SK-N-MC (cell line): ENCODE results near the gene MBNL2.

Source experiments
- DNase-seq: peaks from one replicate; pipeline ENCODE4 v3.0.0-alpha.2; 2011; ENCODE audit warnings: low read depth, low spot score
- H3K27ac ChIP-seq: fragments of 200-600 bp; sonication (generic); 2 replicates; pipeline ENCODE4 v1.5.1; 2016; ENCODE audit warnings: mixed run types
- H3K36me3 ChIP-seq: fragments of 200-600 bp; sonication (generic); 2 replicates; pipeline ENCODE4 v1.6.1; 2017; ENCODE audit warnings: antibody characterized with exemption, low read length, mixed read lengths; ENCODE audit not compliant: insufficient read depth
- H3K4me3 ChIP-seq: fragments of 200-600 bp; sonication (generic); 2 replicates; pipeline ENCODE4 v1.5.1; 2016
- H3K9ac ChIP-seq: fragments of 200-600 bp; sonication (generic); 2 replicates; pipeline ENCODE4 v1.8.0; 2017; ENCODE audit warnings: mixed run types, mixed read lengths; ENCODE audit not compliant: insufficient read length
- H3K9me3 ChIP-seq: fragments of 200-600 bp; sonication (generic); 2 replicates; pipeline ENCODE4 v1.6.1; 2017; ENCODE audit warnings: low read depth, mild to moderate bottlenecking, antibody characterized with exemption, low read length, moderate library complexity, mixed read lengths
- EZH2 ChIP-seq: fragments of 200-600 bp; sonication (generic); IDR thresholded peaks from one replicate; pipeline ENCODE4 v1.6.1; 2017; ENCODE audit warnings: antibody characterized with exemption
- FOXP2 ChIP-seq: optimal IDR thresholded peaks from 2 replicates; pipeline ENCODE3; 2011; ENCODE audit warnings: mild to moderate bottlenecking, moderate library complexity; ENCODE audit not compliant: insufficient read depth; ENCODE audit errors: extremely low read length, control extremely low read depth
- POLR2AphosphoS5 ChIP-seq: IDR thresholded peaks from 2 replicates; pipeline ENCODE4 v1.6.1; 2012; ENCODE audit warnings: mild to moderate bottlenecking, low read depth, low read length, borderline replicate concordance

Gene MBNL2

GRCh38 chr13:97367016-97367822 is 145.1 kb downstream of the MBNL2 start:
- Histone ChIP-seq H3K9ac (no peak overlapping the region), H3K4me3 (no peak overlapping the region), H3K36me3 (no peaks in the 10 kb centered on the region; the same call in 1 of the 2 replicates), H3K27ac (no peak overlapping the region), H3K9me3 (no peaks in the 10 kb centered on the region)
- no peak for DNase-seq
- TF ChIP-seq POLR2AphosphoS5 (no peak), FOXP2 (no peak), EZH2 (no peak)

GRCh38 chr13:97369261-97369893 is 147.2 kb downstream of the MBNL2 start:
- no peak for DNase-seq
- TF ChIP-seq FOXP2 = no peak
- no peak for TF ChIP-seq POLR2AphosphoS5
- TF ChIP-seq EZH2 = no peak
- Histone ChIP-seq H3K36me3 (no peaks in the 10 kb centered on the region; the same call in 1 of the 2 replicates), H3K27ac (no peak overlapping the region), H3K9me3 (no peaks in the 10 kb centered on the region), H3K4me3 (no peak overlapping the region), H3K9ac (no peak overlapping the region)

- no peaks in the 10 kb centered on the region; the same call in 1 of the 2 replicates for H3K36me3 ChIP-seq
- no peak overlapping the region for H3K4me3 ChIP-seq
- no peak overlapping the region for H3K27ac ChIP-seq
- no peak for TF ChIP-seq EZH2
- TF ChIP-seq POLR2AphosphoS5 = no peak
- TF ChIP-seq FOXP2 = no peak
- H3K9me3 ChIP-seq = no peaks in the 10 kb centered on the region
- no peak for DNase-seq
- no peak overlapping the region for H3K9ac ChIP-seq
Measured at GRCh38 chr13:97371486-97372109, 149.5 kb downstream of the MBNL2 start.

GRCh38 chr13:97372936-97373335 is 150.8 kb downstream of the MBNL2 start:
- Histone ChIP-seq H3K9ac (no peak overlapping the region), H3K9me3 (no peaks in the 10 kb centered on the region), H3K27ac (no peak overlapping the region), H3K36me3 (no peaks in the 10 kb centered on the region), H3K4me3 (no peak overlapping the region)
- no peak for DNase-seq
- no peak for TF ChIP-seq POLR2AphosphoS5
- TF ChIP-seq FOXP2 = no peak
- TF ChIP-seq EZH2 = no peak

GRCh38 chr13:97373787-97374186 is 151.7 kb downstream of the MBNL2 start:
- no peaks in the 10 kb centered on the region for H3K36me3 ChIP-seq
- H3K9ac ChIP-seq = no peak overlapping the region
- no peak for TF ChIP-seq POLR2AphosphoS5
- TF ChIP-seq FOXP2 = no peak
- TF ChIP-seq EZH2 = no peak
- no peak overlapping the region for H3K27ac ChIP-seq
- no peak overlapping the region for H3K4me3 ChIP-seq
- DNase-seq = no peak
- H3K9me3 ChIP-seq = no peaks in the 10 kb centered on the region

GRCh38 chr13:97376981-97377380 is 154.8 kb downstream of the MBNL2 start:
- H3K27ac ChIP-seq = no peak overlapping the region
- no peak for DNase-seq
- no peaks in the 10 kb centered on the region for H3K9me3 ChIP-seq
- TF ChIP-seq EZH2 = no peak
- no peak for TF ChIP-seq FOXP2
- TF ChIP-seq POLR2AphosphoS5 = no peak
- H3K36me3 ChIP-seq = no peaks in the 10 kb centered on the region
- H3K9ac ChIP-seq = no peak overlapping the region
- H3K4me3 ChIP-seq = no peak overlapping the region

GRCh38 chr13:97379386-97379785 is 157.3 kb downstream of the MBNL2 start:
- Histone ChIP-seq H3K27ac (no peak overlapping the region), H3K4me3 (no peak overlapping the region), H3K36me3 (no peaks in the 10 kb centered on the region), H3K9me3 (no peaks in the 10 kb centered on the region), H3K9ac (no peak overlapping the region)
- TF ChIP-seq POLR2AphosphoS5 = no peak
- TF ChIP-seq FOXP2 = no peak
- TF ChIP-seq EZH2 = no peak
- DNase-seq = no peak

- H3K9me3 ChIP-seq = no peaks in the 10 kb centered on the region
- H3K9ac ChIP-seq = no peak overlapping the region
- H3K27ac ChIP-seq = no peak overlapping the region
- TF ChIP-seq EZH2 (no peak), POLR2AphosphoS5 (no peak), FOXP2 (no peak)
- DNase-seq = no peak
- no peaks in the 10 kb centered on the region for H3K36me3 ChIP-seq
- H3K4me3 ChIP-seq = no peak overlapping the region
Measured at GRCh38 chr13:97380696-97381095, 158.6 kb downstream of the MBNL2 start.
